Esophagus (tissue), 2 donors: ENCODE results near the gene GPR21. TPM values are rescaled to one million over a fixed set of nuclear protein-coding genes. Genes with fewer than 3 reads are reported as not detected.

Experiments used
- H3K27ac ChIP-seq, 2 donors: one replicate each; pipeline ENCODE4 v1.5.1; 2013; ENCODE audit warnings: low read depth in 2 of 2, mild to moderate bottlenecking in 2 of 2, inconsistent platforms in 1 of 2, low read length in 1 of 2, moderate library complexity in 1 of 2
- H3K27me3 ChIP-seq, 2 donors: one replicate each; pipeline ENCODE4 v1.6.1; 2013; ENCODE audit warnings: low read length in 2 of 2, control low read depth in 1 of 2, mild to moderate bottlenecking in 1 of 2; ENCODE audit not compliant: insufficient read depth in 2 of 2, control insufficient read depth in 1 of 2
- H3K36me3 ChIP-seq, 2 donors: one replicate each; pipeline ENCODE4 v1.6.1; 2013; ENCODE audit warnings: low read length in 1 of 2; ENCODE audit not compliant: control insufficient read depth in 2 of 2, insufficient read depth in 2 of 2
- H3K4me1 ChIP-seq, 2 donors: one replicate each; pipeline ENCODE4 v1.6.1; 2013; ENCODE audit warnings: low read length in 1 of 2; ENCODE audit not compliant: control insufficient read depth in 2 of 2, insufficient read depth in 2 of 2
- H3K4me3 ChIP-seq, 2 donors: one replicate each; pipeline ENCODE4 v1.5.1; 2013; ENCODE audit warnings: low read length in 2 of 2, mild to moderate bottlenecking in 2 of 2, low read depth in 1 of 2, moderate library complexity in 1 of 2
- H3K9me3 ChIP-seq, 2 donors: one replicate each; pipeline ENCODE4 v1.6.1; 2013; ENCODE audit warnings: mild to moderate bottlenecking in 2 of 2, low read depth in 1 of 2, low read length in 1 of 2, moderate library complexity in 1 of 2; ENCODE audit not compliant: control insufficient read depth in 2 of 2, insufficient read depth in 1 of 2
- WGBS, 2 donors: extraction: QIAGEN DNeasy Blood & Tissue Kit; methylation state at CpG; one replicate each; pipeline ENCODE4 v1.1.7; 2013; 5-methylcytosine and 5-hydroxymethylcytosine counted together
- polyA plus RNA-seq, 2 donors: library from polyadenylated mRNA; stranded (reverse); fragments of 200-250 nt; gene quantifications; one replicate each; pipeline ENCODE4 v1.2.3, GENCODE V29; 2013
- donor health status: healthy with polysubstance abuse.
- donor health status: Bipolar disorder and iron deficiency.

The GPR21 gene
- polyA plus RNA-seq, 2 donors, result 0.12 to 0.20 TPM

DNA sequence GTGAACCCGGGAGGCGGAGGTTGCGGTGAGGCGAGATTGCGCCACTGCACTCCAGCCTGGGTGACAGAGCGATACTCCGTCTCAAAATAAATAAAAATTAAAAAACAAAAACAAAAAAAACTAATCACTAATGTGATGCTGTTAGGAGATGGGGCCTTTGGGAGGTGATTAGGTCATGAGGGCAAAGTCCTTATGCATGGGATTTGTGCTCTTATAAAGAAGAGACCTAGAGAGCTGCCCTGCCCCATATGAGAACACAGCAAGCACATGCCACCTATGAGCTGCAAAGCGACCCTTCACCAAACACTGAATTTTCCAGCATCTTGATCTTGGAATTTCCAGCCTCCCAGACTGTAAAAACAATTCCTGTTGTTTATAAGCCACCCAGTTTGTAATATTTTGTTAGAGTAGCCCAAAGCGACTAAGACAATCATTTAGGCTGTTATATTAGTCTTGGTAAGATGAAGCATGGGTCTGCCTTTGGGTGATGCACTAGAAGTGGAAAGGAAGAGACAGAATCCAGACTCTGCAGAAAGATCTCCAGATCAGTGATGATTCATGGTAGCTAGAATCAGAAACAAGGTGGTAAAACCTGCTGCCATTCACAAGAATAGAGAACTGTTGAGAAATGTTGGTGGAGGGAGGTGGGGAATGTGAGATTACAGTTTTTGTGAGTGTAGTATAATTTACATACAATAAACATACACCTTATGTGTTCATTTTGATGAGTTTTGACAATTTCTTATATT, 26.2 kb downstream of the GPR21 start:
- no peaks in the 10 kb centered on the region for H3K27me3 ChIP-seq
- no peak overlapping the region for H3K27ac ChIP-seq
- peaks cover 0 to 3% of the 10 kb centered on the region in 2 donors for H3K36me3 ChIP-seq
- WGBS, 2 donors, result 95 to 98% methylated on average over 9 of the region's 9 CpGs
- no peak overlapping the region for H3K4me3 ChIP-seq
- H3K4me1 ChIP-seq, result peaks cover 0 to 2% of the 10 kb centered on the region in 2 donors
- H3K9me3 ChIP-seq, result no peaks in the 10 kb centered on the region

DNA sequence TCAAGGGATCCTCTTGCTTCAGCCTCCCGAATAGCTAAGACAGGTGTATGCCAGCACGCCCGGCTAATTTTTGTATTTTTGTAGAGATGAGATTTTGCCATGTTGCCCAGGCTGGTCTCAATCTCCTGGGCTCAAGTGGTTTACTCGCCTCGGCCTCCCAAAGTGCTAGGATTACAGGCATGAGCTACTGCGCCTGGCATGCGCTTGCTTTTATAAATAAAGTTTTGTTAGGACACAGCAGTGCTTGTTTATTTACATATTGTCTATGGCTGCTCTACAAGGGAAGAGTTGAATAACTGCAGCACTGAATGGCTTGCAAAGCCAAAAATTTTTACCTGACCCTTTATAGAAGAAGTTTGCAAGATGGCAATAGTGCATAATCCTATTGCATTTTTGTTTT, 27.7 kb downstream of the GPR21 start:
- Histone ChIP-seq H3K27me3 (no peaks in the 10 kb centered on the region), H3K27ac (no peak overlapping the region), H3K4me1 (peaks cover 0 to 2% of the 10 kb centered on the region in 2 donors), H3K4me3 (no peak overlapping the region), H3K36me3 (peaks cover 2 to 9% of the 10 kb centered on the region in 2 donors), H3K9me3 (no peaks in the 10 kb centered on the region)
- 93 to 95% methylated on average over 7 of the region's 7 CpGs for WGBS, 2 donors

- Histone ChIP-seq H3K36me3 (peaks cover 5 to 12% of the 10 kb centered on the region in 2 donors), H3K4me1 (peaks cover 0 to 2% of the 10 kb centered on the region in 2 donors), H3K27ac (no peak overlapping the region), H3K4me3 (no peak overlapping the region), H3K9me3 (no peaks in the 10 kb centered on the region), H3K27me3 (no peaks in the 10 kb centered on the region)
- WGBS, 2 donors, result 83 to 87% methylated on average over 7 of the region's 7 CpGs
Measured at GRCh38 chr9:123062351-123063176, 29.1 kb downstream of the GPR21 start.

- WGBS, 2 donors, result 59 to 68% methylated on average over 2 of the region's 2 CpGs
- Histone ChIP-seq H3K9me3 (no peaks in the 10 kb centered on the region), H3K4me1 (peaks cover 0 to 2% of the 10 kb centered on the region in 2 donors), H3K27ac (no peak overlapping the region), H3K36me3 (peaks cover 5 to 12% of the 10 kb centered on the region in 2 donors), H3K27me3 (no peaks in the 10 kb centered on the region), H3K4me3 (no peak overlapping the region)
Measured at GRCh38 chr9:123063177-123063598, 29.7 kb downstream of the GPR21 start.

DNA sequence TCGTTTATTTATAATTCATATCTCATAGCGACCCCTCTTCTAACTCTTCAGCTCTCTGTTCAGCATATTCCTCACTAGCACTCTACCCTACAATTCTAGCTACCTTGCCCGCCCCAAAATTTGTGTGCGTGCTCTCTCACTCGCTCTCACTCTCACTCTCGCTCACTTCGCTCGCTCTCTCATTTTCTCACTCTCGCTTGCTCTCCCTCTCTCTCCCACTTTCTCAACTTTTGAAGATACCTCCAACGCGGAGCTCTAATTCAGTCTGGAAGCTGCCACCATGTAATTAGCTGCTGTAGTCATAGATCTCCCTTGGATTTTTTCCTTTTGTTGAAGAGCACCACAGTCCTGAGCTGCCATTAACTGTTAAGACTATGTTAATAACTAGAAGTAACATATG, 30.4 kb downstream of the GPR21 start:
- 96% methylated on average over 11 of the region's 11 CpGs for WGBS, 2 donors
- H3K27ac ChIP-seq, result no peak overlapping the region
- peaks cover 5 to 12% of the 10 kb centered on the region in 2 donors for H3K36me3 ChIP-seq
- no peak overlapping the region for H3K4me3 ChIP-seq
- H3K27me3 ChIP-seq, result no peaks in the 10 kb centered on the region
- H3K4me1 ChIP-seq, result peaks cover 0 to 2% of the 10 kb centered on the region in 2 donors
- H3K9me3 ChIP-seq, result no peaks in the 10 kb centered on the region

DNA sequence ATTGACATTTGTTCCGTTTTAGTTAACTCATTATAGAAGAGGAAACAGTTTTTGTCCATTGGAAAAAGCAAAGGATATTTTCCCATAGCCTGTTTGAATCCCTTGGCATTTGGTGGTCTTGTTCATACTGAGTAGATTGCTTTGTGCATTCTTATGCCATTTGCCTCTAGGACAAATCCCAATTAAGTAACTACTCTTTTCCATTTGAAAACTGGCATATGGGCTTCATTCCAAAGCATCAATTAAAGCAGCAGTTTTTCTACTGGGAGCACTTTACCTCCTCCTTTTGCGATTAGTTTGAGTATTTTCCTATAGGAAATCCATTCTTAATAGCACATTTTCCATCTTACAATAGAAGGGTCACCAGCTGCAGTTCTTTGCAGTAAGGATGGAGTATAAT, 31.2 kb downstream of the GPR21 start:
- Histone ChIP-seq H3K9me3 (no peaks in the 10 kb centered on the region), H3K27ac (no peak overlapping the region), H3K4me1 (peaks cover 0 to 2% of the 10 kb centered on the region in 2 donors), H3K4me3 (no peak overlapping the region), H3K36me3 (peaks cover 5 to 12% of the 10 kb centered on the region in 2 donors), H3K27me3 (no peaks in the 10 kb centered on the region)
- WGBS, 2 donors, result 64 to 72% methylated on average over 2 of the region's 2 CpGs

DNA sequence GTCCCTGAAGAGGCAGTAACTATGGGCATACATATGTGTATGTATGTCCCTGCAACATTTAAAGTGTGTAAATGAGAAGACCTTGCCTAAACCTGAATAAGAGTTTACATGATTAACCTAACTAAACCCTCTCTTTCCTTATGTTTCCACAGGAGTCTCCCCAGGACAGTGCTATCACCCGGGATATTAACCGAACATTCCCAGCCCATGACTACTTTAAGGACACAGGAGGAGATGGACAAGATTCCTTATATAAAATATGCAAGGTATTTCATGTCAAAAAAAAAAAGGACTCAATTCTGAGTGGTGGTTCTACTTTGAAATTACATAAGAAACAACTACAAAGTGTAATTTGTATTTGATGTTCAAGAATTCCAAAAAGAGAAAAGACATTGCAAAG, 31.7 kb downstream of the GPR21 start:
- H3K27ac ChIP-seq, result no peak overlapping the region
- peaks cover 5 to 12% of the 10 kb centered on the region in 2 donors for H3K36me3 ChIP-seq
- WGBS, 2 donors, result 89 to 96% methylated on average over 2 of the region's 2 CpGs

DNA sequence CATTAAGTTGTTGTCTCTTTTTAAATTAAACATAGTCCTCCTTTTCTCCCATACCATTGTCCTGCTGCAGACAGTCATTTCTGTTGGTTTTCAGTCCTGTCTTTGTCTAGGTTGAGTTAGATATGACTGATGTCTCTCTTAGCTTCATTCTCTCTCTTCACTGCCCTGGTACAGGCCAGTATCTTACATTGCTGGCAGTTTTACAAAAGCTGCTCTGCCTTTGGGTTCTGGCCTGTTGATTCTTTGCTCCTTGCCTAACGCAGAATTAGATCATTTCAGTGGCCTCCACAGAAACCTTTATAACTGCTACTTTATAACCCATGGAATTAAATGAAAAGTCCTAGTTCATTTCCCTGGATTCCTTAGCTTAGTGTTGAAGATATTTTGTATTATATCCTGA, 33.7 kb downstream of the GPR21 start:
- H3K4me3 ChIP-seq, result no peak overlapping the region
- peaks cover 0 to 2% of the 10 kb centered on the region in 2 donors for H3K4me1 ChIP-seq
- WGBS, 2 donors, result 70 to 83% methylated on average over 1 of the region's 1 CpG
- no peaks in the 10 kb centered on the region for H3K27me3 ChIP-seq
- no peak overlapping the region for H3K27ac ChIP-seq
- peaks cover 5 to 12% of the 10 kb centered on the region in 2 donors for H3K36me3 ChIP-seq
- H3K9me3 ChIP-seq, result no peaks in the 10 kb centered on the region

More for the DNA sequence above, 31.7 kb downstream of the GPR21 start:
- H3K9me3 ChIP-seq, result no peaks in the 10 kb centered on the region
- peaks cover 0 to 2% of the 10 kb centered on the region in 2 donors for H3K4me1 ChIP-seq
- H3K27me3 ChIP-seq, result no peaks in the 10 kb centered on the region
- H3K4me3 ChIP-seq, result no peak overlapping the region

DNA sequence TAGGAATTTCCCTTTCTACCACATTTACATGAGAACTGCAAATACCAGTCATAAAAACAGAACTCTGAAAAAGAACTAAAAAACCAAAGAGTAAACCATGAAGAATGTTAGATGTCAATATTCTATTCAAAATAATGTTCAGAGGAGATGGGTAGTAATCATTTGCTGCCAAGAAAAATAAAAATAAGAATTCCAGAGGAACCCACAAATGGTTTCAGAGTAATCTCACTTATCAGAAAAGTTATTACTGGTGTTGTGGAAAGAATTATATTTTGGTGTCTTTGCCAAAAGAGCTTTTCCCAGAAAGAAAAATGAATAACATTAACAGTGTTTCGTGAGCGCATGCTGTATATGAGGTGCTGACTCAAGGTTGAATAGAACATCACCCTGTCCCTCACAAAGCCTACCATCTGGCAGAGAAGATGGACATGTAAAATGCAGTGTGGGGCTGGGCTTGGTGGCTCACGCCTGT, 35.6 kb downstream of the GPR21 start:
- no peaks in the 10 kb centered on the region for H3K27me3 ChIP-seq
- no peaks in the 10 kb centered on the region for H3K9me3 ChIP-seq
- no peaks in the 10 kb centered on the region for H3K4me1 ChIP-seq
- peaks cover 5 to 9% of the 10 kb centered on the region in 2 donors for H3K36me3 ChIP-seq
- no peak overlapping the region for H3K4me3 ChIP-seq
- H3K27ac ChIP-seq, result no peak overlapping the region
- WGBS, 2 donors, result 70 to 76% methylated on average over 3 of the region's 3 CpGs
